Activated gamma-delta T cell treated with anti-CD3 and anti-CD28 coated beads, Interleukin-2, amount 50 U/mL, for 16 hours (primary cell): ENCODE data around the gene TPM3.
"Not testable (repeated sequence)": the region's sequence is repeated elsewhere in the genome, so short reads cannot be mapped to it uniquely, and the experiment has no call there.

Source experiments
- DNase-seq: peaks from one replicate; pipeline ENCODE4 v3.0.0-alpha.2; 2020; ENCODE audit warnings: low read depth

The TPM3 gene

DNA sequence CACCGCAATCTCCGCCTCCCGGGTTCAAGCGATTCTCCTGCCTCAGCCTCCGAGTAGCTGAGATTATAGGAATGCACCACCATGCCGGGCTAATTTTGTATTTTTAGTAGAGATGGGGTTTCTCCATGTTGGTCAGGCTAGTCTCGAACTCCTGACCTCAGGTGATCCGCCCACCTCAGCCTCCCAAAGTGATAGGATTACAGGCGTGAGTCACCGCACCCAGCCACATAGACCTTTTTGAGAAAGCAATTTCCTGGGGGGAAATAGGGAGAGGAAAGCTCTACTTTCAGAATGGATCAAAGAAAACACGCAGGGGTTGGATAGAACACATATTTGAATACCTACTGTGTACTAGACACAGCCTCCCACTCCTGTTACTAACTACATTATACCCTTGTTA lies 13.9 kb upstream of the TPM3 start:
- DNase-seq = not testable (repeated sequence)

DNA sequence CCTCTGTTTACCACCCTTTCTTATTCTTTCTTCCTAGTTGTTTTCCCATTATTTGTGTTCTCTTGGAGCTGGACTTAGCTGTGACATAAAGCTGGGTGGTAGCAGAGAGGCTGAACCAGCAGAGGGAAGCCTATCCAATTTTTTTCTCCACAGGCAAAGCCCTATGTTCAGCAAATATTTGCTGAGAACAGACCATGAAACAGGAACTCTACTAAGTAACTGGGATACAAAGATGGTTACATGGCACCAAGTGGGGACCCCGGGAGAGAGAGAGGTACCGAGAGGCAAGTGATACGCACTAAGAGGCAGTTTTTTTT lies 7.6 kb upstream of the TPM3 start:
- DNase-seq = no peak

DNA sequence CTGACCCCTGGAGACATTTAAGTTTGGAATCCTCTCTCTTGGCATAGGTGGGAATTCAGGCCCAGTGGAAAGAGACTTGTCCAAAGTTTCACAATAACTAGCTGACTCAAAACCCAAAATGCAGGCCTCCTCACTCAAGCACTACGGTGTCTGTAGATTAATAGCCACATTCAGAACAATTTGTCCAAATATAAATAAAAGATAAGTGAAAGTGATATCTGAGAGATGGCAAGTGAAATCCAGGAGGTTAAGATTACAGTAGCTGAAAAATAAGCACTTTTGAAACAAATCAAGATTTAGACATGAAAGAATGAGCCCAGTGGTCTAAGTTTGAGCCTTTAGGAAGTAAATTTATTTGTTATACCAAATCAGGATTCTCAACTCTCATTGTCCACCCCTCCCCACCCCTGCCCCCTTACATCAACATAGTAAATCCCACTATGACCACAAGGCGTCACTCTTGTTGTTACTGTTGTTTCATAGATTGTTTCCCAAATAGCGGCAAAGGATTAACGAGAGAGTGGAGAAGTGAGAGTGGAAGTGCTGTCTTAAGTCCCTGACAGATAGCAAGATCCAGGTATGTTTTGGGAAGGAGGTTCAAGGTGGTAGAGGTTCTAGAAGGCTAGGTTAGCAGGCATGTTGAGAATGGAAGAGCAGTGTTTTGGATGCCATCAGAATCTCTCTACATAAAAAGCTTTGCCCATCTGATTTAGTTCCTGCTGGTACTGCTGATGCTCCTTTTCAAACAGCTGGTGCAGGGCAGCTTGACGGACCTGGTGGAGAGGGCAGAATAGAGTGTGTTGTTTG lies 7.1 kb upstream of the TPM3 start:
- DNase-seq = no peak

DNA sequence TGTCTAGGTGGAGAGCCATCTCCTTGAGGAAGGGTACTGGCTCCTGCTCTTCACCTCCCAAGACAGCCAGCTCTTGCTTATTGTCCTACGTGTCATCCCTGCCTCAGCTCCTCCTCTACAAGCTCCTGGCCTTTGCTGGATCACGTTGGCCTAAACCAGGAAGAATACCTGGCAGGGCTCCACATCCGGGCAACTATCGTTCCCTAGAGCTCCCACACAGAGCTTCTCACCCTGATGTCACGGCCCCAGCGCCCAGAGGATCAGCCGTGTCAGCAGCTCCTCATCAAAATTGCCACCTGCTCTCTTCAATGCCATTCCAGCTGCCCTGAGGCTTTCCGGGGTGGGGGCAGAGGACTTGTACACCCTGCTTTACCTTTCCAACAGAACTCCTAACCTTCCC lies 1.9 kb upstream of the TPM3 start:
- DNase-seq = no peak

DNA sequence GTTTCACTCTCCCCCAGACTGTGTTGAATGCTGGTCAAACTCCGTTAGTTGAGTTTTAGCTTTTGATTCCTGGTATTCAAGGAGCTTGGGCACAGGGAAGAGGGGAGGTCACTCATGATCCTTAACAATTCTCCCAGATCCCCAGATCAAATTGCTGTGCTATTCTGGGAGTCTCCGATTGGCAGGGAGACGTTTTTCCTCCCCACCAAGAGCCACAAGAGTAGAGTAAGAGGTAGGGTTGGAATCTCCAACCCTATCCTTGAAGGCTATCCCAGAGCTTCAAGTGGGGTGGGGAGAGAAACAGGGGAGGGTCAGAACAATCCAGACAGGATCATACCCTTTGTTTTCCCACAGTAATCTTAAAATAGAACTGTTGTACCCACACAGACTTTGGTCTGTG lies 576 bp upstream of the TPM3 start:
- no peak for DNase-seq

DNA sequence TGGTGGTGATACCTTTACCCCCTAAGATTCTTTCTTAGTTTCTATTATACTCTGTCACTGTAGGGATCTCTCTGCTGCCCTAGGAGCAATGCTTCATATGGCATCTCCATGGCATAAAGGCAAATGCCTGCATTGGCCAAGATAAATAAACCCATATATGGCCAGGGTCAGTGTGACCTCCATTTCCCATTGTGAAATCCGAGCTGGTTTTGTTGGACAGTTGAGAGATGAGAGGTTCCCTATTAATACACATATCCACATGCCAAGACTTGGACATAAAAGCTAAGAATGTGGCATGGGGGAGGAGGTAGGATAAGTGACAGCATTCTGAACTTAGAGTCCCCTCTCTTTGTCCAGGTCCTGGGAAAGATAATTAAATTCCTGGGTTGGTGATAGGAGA lies 1.4 kb downstream of the TPM3 start:
- no peak for DNase-seq

DNA sequence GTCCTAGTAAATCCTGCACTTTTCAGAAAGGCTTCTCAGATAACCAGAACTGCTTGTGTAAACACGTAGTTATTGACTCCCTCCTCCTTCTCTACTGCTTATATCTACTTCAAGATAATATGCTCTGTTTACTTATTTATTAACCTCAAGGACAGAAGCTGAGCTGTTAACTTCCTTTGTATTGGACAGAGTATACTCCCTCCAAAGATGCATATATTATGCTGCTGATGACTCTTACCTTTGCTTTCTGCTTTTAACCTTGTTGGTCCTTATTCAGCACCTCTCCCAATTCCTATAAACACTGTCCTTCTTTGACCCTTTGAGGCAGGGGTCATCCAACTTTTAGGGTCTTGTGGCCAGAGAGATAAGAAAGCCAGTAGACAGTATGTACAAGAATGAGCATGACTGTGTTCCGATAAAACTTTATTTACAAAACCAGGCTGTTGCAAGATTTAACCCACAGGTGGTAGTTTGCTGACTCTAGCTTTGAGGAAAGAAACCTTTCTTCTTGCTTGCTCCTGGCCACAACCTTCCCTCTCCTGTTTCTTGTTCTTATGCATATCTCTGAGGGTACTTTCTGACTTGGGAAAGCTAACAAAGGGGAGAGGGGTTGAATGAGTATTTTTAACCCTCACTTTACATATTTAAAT lies 4.9 kb downstream of the TPM3 start:
- no peak for DNase-seq

DNA sequence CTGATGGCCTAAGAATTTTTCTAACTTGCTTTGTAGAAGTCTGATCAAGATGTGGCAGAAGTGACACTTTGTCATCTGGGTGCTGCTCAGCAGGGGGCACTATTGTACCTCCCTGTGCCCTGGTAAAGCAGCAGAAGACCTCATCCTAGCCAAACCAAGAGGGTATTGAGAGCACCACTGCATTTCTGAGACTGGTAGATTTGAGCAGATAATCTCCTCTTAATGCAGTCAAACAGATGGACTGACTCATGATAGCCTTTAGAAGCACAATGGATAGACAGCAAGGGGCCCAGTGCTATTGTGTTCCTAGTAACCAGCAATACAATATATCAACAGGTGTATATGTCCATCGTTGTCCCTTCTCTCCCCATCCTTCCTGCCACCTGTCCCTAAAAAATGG lies 5.7 kb downstream of the TPM3 start:
- DNase-seq = peak; percentile 19

DNA sequence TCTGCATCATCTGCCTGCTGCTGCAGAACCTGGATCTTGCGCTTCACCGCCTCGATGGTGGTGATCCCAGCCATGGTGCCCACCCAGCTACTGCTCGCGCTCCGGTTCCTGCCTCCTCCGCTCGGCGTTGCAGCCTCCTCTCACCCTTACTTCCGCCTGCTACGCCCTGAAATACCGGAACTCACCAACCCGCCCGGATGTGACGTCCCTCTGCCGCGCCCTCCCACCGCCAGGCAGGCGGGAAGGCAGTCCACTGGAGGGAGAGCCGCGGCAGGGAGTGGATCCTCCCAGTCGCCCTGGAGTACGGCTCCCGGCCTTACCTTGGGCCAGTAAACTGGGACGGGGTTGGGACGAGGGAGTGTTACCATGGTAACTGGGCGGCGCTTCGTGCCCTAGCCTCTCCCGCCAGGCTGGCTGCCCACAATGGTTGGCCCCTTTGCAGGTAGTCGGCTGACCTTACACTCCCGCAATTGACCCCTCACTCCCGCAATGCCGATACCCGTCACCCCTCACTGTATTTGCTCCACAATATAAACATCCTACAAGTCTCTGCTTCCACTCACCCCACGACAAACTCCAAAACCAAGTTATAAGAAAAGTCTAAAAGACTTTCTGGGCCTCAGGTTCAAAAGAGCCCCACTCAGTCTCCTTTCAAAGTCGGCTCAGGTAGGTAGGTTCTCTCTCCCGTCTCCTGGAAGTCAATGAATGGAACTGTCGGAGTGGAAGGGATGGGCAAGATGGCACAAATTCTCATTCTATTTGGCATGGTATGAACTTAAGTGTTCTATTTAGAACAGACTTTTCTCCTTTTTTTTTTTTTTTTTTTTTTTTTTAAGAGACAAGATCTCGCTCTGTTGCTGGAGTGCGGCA lies 8.6 kb downstream of the TPM3 start:
- DNase-seq = peak; percentile 92

DNA sequence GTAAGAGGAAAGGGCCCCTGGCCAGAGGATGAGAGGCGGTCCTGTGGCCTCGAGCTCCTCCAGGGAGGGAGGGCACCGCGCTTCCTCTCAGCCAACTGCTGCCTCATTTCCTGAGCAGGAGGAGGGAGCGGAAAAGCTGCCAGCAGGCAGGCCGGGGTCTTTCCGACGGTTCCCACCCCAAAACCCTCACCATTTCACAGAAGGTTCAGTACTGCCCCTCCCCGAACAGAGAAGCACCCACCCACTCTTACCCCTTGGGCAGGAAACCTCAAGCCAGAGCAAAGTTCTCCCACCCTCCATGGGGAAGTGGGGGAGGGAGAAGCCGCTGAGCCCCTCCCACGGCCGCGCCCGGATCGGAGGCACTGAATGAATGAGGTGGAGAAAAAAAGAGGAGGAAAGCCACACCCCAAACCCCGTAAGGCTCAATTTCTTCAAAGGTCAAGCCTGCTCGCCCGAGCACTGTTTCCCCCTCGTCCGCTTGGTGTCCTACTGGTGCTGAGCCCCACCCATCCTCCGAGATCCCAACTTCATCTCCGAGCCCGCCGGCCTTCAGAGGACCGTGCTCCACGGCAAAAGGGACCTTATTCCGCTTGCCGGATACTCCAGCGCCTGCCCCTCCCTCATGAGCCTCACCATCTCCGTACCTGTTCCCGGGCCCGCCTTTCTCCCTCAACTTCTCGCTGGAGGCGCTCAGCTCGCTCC lies 9.4 kb downstream of the TPM3 start:
- peak; percentile 58 for DNase-seq

DNA sequence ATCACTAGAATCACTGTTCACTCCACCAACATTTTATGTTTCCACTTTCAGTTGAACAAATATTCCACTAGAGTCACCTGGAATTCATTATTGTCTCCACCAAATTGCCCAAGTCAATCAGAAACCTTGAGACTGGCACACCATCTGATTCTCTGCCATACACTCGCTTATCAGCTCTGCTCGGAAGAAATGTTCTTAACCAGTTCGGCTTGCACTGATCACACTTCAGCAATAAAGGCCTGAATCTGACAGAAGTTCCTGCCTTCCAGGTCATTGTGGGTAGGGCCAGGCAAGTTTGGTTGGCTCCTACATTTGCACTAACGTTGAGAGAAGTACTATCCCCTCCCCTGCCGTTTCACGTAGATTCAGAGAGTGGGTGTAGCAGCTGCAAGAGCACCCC lies 10.0 kb downstream of the TPM3 start:
- no peak for DNase-seq

DNA sequence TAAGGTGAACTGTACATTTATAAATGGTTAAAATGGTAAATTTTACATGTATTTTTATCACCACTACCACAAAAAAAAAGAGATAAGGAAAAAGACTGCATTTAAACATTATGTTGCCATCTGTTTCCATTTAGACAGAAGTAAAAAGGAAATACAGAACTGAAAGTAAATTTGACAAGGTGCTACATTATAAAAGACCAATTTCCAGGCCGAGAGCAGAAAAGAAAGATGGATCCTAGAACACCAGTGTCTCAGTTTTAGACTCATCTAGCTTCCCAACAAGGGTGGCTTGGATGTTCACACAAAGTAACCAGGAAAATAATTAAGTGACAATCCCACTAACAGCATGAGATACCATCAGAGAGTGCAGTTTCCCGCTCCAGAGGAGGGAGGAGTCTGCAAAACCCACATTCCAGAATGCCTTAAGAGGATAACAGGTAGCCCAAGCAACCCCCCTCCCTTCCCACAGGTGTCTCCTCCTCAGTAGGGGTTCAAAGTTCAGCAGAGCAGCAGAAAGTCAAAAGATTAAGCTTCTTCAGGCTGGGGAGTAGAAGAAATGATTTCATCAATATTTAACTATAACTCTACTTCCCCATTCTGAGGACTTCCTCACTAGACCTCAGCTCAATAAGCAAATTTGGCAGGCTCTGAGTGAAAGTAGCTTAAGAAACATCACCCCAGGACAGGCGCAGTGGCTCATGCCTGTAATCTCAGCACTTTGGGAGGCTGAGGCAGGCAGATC lies 11.8 kb downstream of the TPM3 start:
- DNase-seq = no peak

DNA sequence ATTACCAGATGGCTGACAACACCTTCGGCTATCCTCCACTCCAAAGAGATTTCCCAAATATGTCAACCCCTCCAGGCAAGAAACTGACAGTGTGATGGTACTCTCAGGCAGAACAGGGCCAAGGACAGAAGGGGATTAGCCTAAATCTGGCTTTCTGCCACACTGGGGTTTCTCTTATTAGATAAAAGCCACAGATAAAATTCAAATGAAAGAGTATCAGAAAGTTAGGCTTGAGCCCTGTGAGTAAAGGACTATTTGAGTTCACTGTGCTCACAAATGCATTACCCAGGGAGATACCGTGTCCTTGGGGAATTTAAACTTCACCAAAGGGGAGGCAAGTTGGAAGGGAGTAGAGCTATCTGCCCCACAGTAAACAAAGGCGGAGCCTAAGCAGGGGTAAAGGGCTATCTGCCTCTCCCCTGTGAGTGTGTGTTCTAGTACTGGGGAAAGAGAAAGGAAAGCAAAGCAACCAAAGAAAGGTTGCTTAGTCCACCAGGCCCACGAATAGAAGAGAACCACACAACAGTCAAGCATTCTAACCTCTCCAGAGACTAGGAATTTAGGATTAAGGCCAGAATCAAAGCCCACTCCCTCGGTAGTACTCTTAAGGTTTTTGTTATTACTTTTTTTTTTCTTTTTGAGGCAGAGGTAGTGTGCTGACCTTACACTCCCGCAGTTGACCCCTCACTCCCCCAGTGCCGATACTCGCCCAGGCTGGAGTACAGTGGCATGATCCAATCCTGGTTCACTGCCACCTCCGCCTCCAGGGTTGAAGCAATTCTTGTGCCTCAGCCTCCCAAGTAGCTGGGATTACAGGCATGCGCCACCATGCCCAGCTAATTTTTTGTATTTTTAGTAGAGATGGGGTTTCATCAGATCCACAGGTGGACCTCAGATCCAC lies 12.7 kb downstream of the TPM3 start:
- DNase-seq = no peak

DNA sequence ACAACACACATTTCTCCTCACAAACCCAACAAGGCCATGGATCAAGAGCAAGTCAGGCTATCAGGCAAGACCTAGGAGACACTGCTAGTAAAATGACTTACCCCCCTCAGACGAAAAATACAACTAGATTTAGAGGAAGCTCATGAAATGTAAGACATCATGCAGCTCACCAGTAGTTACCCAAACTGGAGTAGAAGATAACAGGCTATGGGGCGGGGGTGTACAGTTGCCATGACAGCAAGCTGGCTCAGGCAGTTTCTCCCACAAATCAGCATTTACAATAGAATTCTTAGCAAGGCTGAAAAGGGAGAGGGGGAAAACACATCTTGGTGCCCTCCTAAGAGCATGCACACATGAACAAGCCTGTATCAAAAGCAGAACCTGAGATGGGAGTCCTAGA lies 13.9 kb downstream of the TPM3 start:
- DNase-seq = no peak

DNA sequence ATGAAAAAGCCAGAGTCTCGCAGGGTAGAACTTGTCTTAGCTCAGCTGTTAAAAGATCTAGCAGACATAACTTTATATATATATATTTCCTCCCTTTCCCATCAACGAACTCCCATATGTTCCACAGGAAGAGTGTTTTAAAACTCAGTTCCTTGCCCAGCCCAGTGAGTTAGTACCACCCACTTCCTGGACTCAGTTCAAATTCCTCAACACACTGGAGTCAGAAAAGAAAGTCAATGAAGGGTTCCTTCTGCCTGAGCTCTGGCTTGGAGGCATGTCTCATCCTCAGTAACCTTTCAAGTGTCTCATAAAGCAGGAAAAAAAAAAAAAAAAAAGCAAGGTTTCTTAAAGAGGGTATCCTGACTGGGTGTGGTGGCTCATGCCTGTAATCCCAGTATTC lies 15.6 kb downstream of the TPM3 start:
- no peak for DNase-seq

DNA sequence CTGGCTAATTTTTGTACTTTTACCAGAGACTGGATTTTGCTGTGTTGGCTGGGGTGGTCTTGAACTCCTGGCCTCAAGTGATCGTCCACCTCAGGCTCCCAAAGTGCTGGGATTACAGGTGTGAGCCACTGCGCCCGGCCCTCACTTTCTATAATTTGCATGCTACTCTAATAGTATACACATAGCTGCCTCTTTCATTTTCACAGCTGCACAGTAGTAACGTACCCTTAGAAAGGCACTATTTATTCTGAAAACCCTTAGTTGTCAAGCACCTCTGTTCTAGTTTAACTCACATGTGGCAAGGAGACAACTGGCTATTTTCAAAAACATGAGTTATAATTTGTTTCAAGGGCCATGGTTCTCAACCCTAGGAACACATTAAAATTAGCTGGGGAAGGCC lies 17.2 kb downstream of the TPM3 start:
- no peak for DNase-seq

DNA sequence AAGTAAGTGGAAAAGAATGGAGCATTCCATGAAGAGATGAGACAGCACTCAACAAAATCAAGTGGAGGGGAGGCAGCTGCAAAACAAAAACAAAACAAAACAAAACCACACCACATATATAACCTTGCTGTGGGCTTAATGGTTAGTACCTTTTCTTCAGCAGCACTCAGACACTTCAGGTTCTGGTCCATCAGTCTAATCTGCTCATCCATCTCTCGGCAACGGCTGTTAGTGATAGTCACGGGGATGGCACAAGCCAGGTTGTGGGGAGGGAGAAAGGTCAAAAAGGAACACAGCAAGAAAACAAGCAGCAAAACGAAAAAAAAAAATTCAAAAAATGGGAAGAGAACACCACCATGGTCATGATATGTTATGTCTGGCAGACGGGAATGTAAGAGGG lies 20.0 kb downstream of the TPM3 start:
- no peak for DNase-seq

DNA sequence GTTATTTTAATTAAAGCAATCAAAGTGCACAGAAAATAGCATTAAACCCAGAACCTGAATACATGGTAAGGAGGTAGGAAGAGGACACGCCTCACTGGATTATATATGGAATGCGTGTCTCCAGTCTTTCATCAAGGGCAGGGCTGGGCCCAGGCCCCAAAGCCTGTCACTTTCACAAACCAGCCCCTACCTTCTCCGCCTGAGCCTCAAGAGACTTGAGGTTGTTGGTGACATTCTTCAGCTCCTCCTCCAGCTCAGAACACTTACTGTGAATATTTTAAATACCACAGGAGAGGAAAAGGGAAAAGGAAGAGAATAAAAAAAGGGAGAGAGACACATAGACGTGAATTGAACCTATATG lies 20.7 kb downstream of the TPM3 start:
- DNase-seq = no peak

DNA sequence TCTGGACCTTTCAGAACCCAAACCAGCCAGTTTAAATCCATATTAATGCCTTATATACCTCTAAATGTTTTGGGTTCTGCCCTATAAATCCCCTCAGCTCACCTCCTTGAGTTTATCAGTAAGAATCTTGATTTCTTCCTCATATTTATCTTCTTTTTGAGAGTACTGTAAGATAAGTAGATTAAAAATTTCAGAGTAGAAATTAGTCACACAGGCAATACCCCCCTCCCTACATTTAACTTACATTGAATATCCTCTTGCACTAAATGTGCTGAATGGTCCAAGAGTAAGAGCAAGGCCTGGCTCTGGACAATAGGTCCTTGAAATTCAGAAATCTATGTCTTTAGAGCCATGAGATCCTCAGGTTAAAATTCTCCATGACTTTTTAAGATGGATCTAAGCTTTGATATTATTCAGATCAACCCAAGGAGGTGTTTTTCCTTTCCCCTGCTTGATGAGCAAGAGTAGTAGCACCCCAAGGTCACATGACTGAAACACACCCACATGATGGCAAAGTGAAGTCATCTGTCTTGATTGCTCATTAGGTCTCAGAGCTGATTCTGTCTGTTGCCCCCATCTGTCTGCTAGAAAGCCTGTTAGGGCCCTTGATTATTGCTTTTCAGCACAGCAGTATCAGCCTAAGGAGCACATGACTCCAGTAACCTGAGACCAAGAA lies 21.2 kb downstream of the TPM3 start:
- DNase-seq = peak; percentile 36

DNA sequence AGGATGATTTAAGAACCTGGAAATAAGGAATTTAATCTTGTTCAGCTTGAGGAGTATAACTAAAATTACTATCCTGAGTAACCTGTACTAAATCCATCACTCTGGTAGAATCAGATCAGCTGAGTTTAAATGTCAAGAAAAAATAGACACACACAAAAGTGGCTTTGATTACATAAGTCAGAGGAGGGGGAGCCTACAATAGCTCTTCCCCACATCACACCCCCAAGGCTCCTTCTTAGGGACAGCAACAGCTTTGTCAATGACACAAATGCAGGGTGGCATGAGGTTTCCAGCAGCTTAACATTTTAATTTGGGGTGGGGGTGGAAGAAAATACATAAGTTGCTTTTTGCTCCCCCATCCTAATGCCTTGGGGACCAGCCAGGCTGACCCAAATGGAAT lies 24.4 kb downstream of the TPM3 start:
- no peak for DNase-seq
